ENCODE measurements around the gene SAMD11. TPM values are rescaled to one million over a fixed set of nuclear protein-coding genes. Genes with fewer than 3 reads are reported as not detected.

The SAMD11 gene
- total RNA-seq, 4 donors from 2014 or later: 0.44 to 1.9 (median 1.7) TPM; not detected in 1

DNA sequence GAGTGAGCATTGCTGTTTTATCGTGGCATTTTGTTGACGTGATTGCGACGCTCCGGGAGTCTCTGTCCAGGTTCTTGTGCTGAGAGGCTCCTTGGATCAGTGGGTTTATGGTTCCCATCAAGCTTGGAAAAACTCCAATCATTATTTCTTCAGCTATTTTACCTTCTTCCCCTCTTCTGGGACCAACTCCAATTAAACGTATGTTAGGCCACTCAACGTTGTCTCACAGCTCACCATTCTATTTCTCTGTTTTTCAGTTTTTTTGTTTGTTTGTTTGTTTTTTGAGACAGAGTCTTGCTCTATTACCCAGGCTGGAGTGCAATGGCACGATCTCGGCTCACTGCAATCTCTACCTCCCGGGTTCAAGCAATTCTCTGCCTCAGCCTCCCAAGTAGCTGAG lies 68.2 kb downstream of the SAMD11 start:
- intact Hi-C loops (cut with DNase I; ENCODE audit: low total_unique reads): no loop called here
- WGBS, 2 donors: 94 to 97% methylated on average over 10 of the region's 10 CpGs
- TF ChIP-seq, protein P1, sequence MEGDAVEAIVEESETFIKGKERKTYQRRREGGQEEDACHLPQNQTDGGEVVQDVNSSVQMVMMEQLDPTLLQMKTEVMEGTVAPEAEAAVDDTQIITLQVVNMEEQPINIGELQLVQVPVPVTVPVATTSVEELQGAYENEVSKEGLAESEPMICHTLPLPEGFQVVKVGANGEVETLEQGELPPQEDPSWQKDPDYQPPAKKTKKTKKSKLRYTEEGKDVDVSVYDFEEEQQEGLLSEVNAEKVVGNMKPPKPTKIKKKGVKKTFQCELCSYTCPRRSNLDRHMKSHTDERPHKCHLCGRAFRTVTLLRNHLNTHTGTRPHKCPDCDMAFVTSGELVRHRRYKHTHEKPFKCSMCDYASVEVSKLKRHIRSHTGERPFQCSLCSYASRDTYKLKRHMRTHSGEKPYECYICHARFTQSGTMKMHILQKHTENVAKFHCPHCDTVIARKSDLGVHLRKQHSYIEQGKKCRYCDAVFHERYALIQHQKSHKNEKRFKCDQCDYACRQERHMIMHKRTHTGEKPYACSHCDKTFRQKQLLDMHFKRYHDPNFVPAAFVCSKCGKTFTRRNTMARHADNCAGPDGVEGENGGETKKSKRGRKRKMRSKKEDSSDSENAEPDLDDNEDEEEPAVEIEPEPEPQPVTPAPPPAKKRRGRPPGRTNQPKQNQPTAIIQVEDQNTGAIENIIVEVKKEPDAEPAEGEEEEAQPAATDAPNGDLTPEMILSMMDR (IDR thresholded peaks at IDR 0.05): no peak
- TF ChIP-seq POLR2A (IDR thresholded peaks at IDR 0.05): no peak
- H3K4me3 ChIP-seq (ENCODE audit: low read depth, poor library complexity, severe bottlenecking): no peak overlapping the region
- no peak for DNase-seq (ENCODE audit: low spot score in 2 of 2)

DNA sequence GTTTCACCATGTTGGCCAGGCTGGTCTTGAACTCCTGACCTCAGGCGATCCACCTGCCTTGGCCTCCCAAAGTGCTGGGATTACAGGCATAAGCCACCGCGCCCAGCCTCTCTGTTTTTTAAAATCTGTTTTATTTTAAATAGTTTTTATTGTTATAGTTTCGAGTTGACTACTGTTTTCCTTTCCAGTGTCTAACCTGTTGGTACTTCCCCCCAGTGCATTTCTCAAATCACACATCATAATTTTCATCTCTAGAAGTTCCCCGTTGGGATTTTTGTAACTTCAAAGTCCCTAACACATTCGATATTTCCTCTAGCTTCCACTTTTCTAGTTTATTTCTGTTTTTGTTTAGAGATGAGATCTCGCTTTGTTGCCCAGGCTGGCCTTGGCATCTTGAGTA lies 68.6 kb downstream of the SAMD11 start:
- WGBS, 2 donors: 89 to 94% methylated on average over 7 of the region's 7 CpGs
- intact Hi-C loops (cut with DNase I; ENCODE audit: low total_unique reads): no loop called here

DNA sequence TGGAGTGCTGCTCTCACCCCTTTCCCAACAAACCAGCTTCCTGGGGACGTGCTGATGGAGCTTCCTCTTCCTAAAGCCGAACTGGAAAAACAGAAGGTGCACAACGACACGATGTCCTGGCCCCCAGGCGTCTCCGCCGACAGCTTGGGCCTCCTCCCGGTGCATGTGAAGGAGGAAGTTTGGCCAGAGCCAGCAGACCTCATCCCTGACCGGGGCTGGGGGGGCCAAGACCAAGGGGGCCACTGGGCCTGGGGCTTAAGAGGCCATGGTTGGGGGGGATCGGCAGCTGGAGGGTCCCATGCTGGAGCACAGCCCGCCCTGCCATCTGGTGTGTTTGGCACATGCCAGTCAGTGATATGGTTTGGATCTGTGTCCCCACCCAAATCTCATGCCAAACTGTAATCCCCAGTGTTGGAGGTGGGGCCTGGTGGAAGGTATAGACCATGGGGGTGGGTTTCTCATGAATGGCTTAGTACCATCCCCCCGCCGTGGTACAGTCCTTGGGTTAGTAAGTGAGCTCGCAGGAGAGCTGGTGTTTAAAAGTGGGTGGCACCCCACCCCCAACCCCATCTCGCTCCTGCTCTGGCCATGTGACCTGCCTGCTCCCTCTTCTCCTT lies 69.8 kb downstream of the SAMD11 start:
- no peak for TF ChIP-seq POLR2A (IDR thresholded peaks at IDR 0.05)
- TF ChIP-seq, protein P1 (IDR thresholded peaks at IDR 0.05): no peak
- 74 to 75% methylated on average over 13 to 15 of the region's 15 CpGs for WGBS, 2 donors
- H3K4me3 ChIP-seq (ENCODE audit: low read depth, poor library complexity, severe bottlenecking): no peak overlapping the region
- intact Hi-C loops (cut with DNase I; ENCODE audit: low total_unique reads): no loop called here
- no peak for DNase-seq (ENCODE audit: low spot score in 2 of 2)

More for the DNA sequence above, 68.6 kb downstream of the SAMD11 start:
- no peak overlapping the region for H3K4me3 ChIP-seq (ENCODE audit: low read depth, poor library complexity, severe bottlenecking)
- no peak for DNase-seq (ENCODE audit: low spot score in 2 of 2)
- TF ChIP-seq, protein P1 (IDR thresholded peaks at IDR 0.05): no peak
- no peak for TF ChIP-seq POLR2A (IDR thresholded peaks at IDR 0.05)

Other genes with a start within 250 kb of the SAMD11 start
- gene OR4F16, start 237.3 kb upstream of the SAMD11 start, total RNA-seq: not detected
- 10 to 100 TPM; 44.7 to 67.8 (median 59.6) TPM for gene NOC2L, start 35.3 kb downstream of the SAMD11 start, total RNA-seq
- 10 to 100 TPM in 3 of 4 donors, 1 to 10 TPM in 1; 9.7 to 30.9 (median 16.3) TPM for gene KLHL17, start 36.7 kb downstream of the SAMD11 start, total RNA-seq
- gene PLEKHN1, start 42.6 kb downstream of the SAMD11 start, total RNA-seq: 100 to 1,000 TPM in 1 of 4 donors, 10 to 100 TPM in 3; 38.7 to 109 (median 45.3) TPM
- gene PERM1, start 58.2 kb downstream of the SAMD11 start, total RNA-seq: under 1 TPM in 3 of 4 donors, not detected in 1; 0.17 to 0.46 (median 0.29) TPM
- gene HES4, start 76.2 kb downstream of the SAMD11 start, total RNA-seq: 10 to 100 TPM; 30.4 to 70.4 (median 40.9) TPM
- gene ISG15, start 89.6 kb downstream of the SAMD11 start, total RNA-seq: 10 to 100 TPM in 1 of 4 donors, 1 to 10 TPM in 3; 3.6 to 12.9 (median 6.0) TPM
- gene AGRN, start 96.2 kb downstream of the SAMD11 start, total RNA-seq: 10 to 100 TPM; 36.9 to 55.8 (median 54.6) TPM
- 10 to 100 TPM in 2 of 4 donors, 1 to 10 TPM in 2; 9.4 to 19.5 (median 10.5) TPM for gene RNF223, start 150.4 kb downstream of the SAMD11 start, total RNA-seq
- 10 to 100 TPM; 16.1 to 36.0 (median 21.5) TPM for gene C1orf159, start 192.2 kb downstream of the SAMD11 start, total RNA-seq
- gene TTLL10, start 250.0 kb downstream of the SAMD11 start, total RNA-seq: not detected